VCaP (cell line): Measurements from ENCODE around the gene HYAL3.
"Not testable (repeated sequence)": the region's sequence is repeated elsewhere in the genome, so short reads cannot be mapped to it uniquely, and the experiment has no call there.

Experiments
- H3K27ac ChIP-seq: fragments of 450-650 bp; 2 replicates; pipeline ENCODE4 v1.5.1; 2017
- CTCF ChIP-seq: fragments of 450-650 bp; conservative IDR thresholded peaks from 2 replicates; pipeline ENCODE4 v1.5.1; 2017; ENCODE audit warnings: mild to moderate bottlenecking, moderate library complexity

Gene HYAL3

GRCh38 chr3:50292159-50293078 lies 6.8 kb downstream of the HYAL3 start, which contains the start of gene IFRD2:
Gene IFRD2, minus strand, starts transcription at chr3:50292429. Its CDS starts 155 bp downstream, at chr3:50292274.
- no peak for TF ChIP-seq CTCF
- peak within 1 kb of the TSS; percentile 99 for H3K27ac ChIP-seq

GRCh38 chr3:50290161-50290641 lies 9.0 kb downstream of the HYAL3 start:
- peak overlapping the region; percentile 99 for H3K27ac ChIP-seq
- TF ChIP-seq CTCF = no peak

GRCh38 chr3:50289130-50289529 lies 10.1 kb downstream of the HYAL3 start:
- no peak overlapping the region; the same call in 1 of the 2 replicates for H3K27ac ChIP-seq
- no peak for TF ChIP-seq CTCF

GRCh38 chr3:50288387-50289007 lies 10.7 kb downstream of the HYAL3 start:
- no peak for TF ChIP-seq CTCF
- no peak overlapping the region for H3K27ac ChIP-seq

- H3K27ac ChIP-seq = no peak overlapping the region
- no peak for TF ChIP-seq CTCF
Measured at GRCh38 chr3:50287262-50287661, 11.9 kb downstream of the HYAL3 start.

- TF ChIP-seq CTCF = no peak
- no peak overlapping the region for H3K27ac ChIP-seq
Measured at GRCh38 chr3:50286322-50287227, 12.6 kb downstream of the HYAL3 start.

- not testable (repeated sequence) for H3K27ac ChIP-seq
Measured at GRCh38 chr3:50284121-50284520, 15.1 kb downstream of the HYAL3 start.
